ENCODE results near the gene KLHL30.
A peak's percentile ranks its signal among the peaks of the same experiment; 100 is the strongest.

Gene KLHL30

GRCh38 chr2:238132463-238133450 lies 5.7 kb upstream of the KLHL30 start:
- DNase-seq (no peak), ATAC-seq (no peak)

DNA sequence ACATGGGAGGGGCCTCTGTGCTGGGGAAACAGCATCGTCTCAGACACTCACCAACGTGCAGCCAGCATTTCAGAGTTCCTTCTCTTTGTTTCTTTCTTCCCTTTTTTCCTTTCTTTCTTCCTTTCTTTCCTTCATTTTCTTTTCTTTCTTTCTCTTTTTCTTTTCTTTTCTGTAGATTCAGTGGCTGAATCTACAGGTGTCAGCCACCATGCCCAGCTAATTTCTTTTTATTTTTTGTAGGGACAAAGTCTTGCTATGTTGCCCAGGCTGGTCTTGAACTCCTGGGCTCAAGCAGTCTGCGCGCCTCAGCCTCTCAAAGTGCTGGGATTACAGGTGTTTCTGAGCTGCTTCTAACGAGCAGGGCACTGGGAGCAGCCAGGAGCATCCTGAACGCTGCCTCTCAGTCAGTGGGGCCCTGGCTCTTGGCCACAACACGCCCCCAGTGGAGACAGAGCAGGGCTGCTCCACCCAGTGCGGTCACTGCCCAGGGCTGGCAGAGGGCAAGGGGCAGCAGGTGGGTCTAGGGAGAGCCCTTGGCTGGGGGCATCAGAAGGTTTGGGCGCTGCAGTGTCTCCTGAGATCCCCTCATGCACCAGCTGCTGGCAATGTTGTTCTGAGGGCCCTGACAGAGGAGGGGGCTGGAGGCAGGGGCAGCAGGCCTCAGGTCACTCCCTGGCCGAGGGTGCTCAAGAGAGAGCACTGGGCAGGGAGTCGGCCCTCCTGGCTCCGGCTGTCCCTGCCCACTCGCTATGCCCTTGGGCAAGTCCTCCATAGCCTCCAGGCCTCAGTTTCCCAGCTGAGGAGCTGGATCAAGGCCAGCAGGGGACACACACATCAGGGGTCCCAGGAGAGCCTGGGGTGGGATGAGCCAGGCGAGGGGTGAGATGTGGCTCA lies 4.7 kb upstream of the KLHL30 start:
- ATAC-seq (no peak), DNase-seq (no peak)

DNA sequence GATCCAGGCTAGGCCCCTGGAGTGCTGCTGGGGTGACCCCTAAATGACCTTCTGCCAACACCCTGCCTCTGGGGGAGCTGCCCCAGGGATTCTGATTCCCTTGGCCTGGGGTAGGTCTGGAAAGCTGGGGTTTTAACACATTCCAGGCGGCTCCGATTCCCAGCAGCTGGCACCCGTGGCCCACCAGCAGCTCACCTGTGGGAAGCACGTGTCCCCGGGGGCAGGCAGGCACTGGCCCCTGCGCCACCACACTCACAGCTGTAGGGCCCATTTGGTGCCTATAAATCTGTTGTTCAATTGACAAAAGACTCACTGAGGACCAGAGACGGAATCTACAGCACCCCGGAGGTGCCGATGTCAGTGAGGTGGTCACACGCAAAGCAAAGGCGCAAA lies 4.1 kb upstream of the KLHL30 start:
- ATAC-seq = no peak
- DNase-seq = no peak

- no peak for ATAC-seq
- no peak for DNase-seq
These were observed 2.8 kb upstream of the KLHL30 start for GRCh38 chr2:238135601-238136150.

DNA sequence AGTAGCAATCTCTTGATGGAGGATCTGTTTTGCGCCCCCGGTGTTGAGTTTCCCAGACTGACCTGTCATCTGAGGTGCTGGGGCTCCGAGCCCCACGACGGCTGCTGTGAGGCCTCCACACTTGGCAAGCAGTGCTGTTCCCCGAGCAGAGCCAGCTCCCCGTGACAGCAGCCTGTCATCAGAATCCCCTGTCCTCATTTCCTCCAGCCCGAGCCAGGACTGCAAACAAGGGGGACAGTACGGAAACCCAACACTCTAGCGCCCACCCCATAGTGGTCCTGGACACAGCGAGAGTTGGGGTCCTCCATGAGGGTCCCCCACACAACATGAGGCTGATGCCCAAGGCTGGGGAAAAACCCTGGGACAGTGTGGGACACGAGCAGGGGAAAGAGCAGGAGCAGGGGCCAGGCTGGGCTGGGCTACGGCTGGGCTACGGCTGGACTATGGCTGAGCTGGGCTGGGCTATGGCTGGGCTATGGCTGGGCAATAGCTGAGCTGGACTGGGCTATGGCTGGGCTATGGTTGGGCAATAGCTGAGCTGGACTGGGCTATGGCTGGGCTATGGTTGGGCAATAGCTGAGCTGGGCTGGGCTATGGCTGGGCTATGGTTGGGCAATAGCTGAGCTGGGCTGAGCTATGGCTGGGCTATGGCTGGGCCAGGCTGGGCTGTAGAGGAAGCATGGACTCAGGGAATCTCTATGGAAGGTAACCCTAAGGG lies 1.5 kb upstream of the KLHL30 start:
- DNase-seq (no peak), ATAC-seq (no peak)

DNA sequence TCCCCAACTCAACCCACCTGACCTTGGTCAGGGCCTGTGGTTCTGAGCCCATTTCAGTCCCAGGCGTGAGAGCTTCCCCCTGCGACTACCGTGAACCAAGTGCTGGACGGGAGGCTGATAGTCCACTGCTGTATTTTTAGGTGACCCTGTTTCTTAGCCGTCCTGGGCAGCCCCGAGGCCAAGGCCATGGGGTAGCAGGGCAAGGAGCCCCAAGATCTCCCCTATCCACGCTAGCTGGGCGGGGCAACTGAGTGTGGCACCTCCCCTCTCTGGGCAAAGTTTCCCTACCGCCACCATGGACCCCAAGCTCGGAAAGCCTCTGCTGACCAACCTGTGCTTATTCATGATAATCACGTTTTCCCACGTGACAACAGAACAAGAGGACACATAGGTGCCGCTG lies 583 bp upstream of the KLHL30 start:
- DNase-seq (no peak), ATAC-seq (no peak)

DNA sequence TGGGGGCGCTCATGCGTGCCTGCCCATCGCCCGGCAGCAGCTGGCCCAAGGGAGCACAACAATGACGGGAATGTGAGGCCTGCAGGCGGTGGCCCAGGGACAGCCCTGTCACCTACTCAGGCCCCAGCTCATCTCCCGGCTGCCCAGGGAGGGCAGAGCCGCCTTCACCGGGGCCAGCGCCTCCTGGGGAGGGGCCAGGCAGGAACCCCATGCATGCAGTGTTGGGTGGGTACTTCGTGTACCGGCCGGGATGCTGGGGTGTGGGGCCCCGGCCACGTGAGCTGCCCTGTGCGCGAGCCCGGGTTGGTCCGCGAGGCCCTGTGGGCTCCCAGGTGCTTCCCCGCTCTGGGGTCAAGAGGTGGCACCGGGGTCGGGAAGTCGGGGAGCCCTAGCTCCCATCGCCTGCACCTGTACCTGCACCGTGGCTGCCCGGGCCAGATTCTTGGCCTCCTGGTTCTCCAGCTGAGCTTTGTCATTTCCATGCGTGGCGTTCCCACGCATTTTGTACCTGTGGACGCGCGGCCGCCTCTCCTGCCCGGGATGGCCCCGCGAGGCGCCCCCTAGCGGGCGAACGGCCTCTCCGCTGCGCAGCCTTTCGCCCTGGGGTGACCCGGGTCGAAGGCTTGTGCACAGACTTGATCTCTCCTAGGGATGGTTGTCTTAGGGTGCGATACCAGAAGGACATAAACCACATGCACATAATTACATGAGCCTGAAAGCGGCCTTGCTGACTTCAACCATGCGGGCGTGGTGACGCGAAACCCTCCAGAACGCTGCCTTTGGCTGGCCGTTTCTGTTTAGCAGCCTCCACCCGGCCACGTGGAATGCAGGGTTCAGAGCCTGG lies 950 bp downstream of the KLHL30 start:
- ATAC-seq = no peak
- peak; percentile 52 for DNase-seq

DNA sequence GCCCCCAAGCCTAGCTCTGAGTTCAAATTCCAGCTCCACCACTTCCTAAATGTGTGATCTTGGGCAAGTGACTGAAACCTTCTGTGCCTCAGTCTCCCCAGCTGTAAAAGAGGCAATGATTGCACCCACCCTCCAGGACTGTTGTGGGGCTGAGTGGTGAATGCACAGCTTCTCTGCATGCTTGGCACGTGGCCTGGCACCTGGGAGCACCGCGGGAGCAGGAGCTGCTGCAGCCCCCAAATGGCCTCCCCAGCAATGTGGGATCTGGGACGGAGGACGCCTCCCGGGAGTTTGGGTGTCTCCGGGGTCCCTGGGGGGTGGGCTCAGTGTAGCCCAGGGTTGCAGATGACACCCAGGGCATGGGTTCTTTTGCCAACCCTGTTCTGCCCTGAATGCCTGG lies 1.6 kb downstream of the KLHL30 start:
- DNase-seq (no peak), ATAC-seq (no peak)

- DNase-seq = no peak
- ATAC-seq = no peak
These were observed 2.5 kb downstream of the KLHL30 start for GRCh38 chr2:238140721-238141540.

DNA sequence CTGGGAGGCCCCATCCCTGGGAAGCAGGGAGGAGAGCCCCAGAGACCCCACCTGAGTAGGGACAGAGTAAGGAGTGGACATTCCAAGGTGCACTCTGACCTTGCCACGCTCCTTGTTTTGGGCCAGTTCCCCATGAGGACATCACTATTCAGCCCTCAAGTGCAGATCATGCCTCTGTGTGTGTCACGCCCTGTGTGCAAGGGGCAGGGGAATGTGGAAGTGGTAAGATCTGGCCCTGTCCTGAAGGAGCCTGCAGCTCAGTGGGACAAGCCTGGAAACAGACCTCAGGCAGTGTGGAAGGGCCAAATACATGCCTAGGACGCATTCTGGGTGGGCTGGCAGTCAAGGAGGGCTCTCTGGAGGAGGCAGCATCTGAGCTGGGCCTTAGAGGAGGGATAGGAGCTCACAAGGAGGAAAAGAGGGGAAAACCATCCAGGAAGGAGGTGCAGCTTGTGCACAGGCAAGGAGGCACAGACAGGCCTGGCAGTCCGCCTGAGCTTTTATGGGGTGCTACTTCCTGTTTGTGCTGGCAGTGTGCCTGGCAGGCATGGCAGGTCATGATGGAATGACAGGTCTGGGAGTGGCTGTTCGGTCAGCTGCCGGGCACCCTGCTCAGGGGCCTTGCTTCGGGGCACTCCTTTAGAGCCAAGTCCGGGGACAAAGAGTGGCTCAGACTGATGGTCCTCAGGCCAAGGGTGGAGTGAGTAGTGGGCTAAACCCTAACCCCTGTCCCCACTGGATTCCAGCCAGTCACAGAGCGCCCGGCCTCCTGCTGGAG lies 3.3 kb downstream of the KLHL30 start:
- no peak for ATAC-seq
- DNase-seq = no peak

DNA sequence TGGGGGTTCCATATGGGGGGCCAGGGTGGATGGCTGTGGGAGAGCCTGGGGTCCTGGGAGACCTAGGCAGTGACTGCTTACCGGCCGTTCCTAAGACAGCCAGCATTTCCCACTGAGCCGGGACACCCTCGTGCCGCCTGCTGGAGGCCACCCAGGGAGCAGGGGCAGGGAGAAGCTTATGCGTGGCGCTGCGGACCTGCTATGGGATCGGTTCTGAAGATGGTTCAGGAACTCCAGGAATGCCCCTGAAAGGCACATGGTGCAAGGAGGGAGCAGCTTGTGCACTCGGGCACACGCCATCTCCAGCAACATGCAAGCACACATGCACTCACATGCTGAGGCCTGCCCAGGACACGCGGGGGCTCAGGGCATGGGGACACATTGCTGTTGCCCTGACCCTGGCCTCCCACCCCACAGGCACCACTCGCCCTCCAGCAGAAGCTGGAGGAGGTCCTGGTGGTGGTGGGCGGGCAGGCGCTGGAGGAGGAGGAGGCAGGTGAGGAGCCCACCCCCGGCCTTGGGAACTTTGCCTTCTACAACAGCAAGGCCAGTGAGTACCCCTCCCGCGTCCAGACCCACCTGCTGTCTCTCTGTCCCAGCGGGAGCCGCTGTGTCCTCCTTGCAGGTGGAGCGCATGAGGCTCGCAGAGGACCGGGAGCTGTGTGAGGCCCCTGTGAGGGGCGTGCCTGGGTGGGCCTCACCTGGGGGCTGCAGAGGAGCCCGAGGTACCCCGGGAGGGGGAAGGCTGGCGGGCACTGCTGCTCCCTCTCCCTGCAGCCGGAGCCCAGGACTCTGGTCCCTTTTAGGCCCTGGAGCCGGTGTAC lies 4.1 kb downstream of the KLHL30 start:
- DNase-seq (no peak), ATAC-seq (no peak)

DNA sequence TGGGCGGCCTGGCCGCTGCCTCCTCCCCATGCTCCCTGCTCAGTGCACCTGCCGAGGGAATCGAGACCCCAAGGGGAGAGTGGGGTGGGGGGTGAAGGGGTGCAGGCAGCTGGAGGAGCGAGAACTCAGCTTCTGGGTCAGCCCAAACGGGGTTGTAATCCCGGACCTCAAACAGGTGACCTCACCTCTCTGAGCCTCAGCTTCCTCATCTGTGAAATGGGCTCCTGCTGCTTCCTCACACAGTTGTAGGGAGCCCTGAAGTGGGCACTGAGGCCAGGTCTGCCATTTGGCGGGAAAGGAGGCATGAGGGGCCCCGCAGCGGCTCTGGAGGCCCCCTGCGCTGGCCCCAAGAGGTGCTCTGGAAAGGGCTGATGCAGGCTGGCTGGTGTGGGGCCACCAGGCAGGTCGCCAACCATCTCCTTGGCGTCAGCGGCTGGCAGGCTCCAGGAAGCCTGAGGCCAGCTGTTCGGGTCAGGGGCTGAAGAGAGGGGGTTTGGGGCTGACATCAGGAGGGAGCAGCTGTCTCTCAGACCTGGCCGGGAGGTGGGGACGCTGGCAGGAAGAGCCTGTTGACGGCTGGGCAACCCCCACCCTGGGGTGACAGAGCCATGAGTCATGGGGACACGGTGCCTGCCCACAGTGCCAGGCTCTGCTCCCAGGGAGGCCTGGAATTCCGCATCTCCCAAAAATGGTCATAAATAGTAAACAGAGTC lies 4.9 kb downstream of the KLHL30 start:
- no peak for ATAC-seq
- peak; percentile 35 for DNase-seq

DNA sequence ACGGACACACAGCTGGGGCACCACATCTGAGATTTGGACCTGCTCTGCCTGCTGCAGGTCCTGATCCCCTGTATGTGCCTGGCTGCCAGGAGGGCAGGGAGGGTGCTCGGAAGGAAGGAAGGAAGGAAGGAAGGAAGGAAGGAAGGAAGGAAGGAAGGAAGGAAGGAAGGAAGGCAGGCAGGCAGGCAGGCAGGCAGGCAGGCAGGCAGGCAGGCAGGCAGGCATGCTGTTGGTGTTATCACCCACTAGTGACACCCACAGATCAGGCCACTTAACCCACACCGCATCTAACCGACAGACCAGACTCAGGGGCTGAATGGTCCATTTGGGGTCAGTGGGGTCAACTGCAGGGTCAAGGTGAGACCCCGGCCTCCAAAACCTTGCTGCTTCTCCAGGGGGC lies 5.8 kb downstream of the KLHL30 start:
- DNase-seq (no peak), ATAC-seq (no peak)

GRCh38 chr2:238145046-238145445 lies 6.6 kb downstream of the KLHL30 start:
- no peak for DNase-seq
- ATAC-seq = no peak

GRCh38 chr2:238145851-238146250 lies 7.4 kb downstream of the KLHL30 start:
- no peak for ATAC-seq

DNA sequence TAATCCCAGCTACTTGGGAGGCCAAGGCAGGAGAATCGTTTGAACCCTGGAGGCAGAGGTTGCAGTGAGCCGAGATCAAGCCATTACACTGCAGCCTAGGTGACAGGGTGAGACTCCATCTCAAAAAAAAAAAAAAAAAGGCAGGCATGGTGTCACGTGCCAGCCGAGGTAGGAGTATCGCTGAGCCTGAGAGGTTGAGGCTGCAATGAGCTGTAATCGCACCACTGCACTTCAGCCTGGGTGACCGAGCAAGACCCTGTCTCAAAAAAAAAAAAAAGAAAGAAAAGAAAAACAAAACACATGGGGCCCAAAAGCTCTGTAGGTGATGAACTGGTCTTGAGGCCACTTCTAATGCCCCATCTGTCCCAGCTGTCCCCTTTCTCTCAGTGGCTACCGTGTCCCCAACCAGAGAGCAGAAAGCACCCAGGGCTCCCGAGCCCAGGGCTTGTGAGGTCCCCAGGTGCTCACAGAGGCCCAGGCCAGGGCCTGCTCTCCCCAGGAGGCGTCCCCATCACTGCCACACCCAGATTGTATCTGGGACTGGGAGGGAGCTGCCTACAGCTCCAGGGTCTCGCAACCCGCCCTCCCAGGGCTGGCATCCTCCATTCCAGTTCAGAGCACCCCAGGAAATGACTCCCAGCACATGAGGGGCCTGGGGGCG lies 8.5 kb downstream of the KLHL30 start:
- ATAC-seq (no peak), DNase-seq (no peak)

More at GRCh38 chr2:238145851-238146250, 7.4 kb downstream of the KLHL30 start:
- DNase-seq = no peak

DNA sequence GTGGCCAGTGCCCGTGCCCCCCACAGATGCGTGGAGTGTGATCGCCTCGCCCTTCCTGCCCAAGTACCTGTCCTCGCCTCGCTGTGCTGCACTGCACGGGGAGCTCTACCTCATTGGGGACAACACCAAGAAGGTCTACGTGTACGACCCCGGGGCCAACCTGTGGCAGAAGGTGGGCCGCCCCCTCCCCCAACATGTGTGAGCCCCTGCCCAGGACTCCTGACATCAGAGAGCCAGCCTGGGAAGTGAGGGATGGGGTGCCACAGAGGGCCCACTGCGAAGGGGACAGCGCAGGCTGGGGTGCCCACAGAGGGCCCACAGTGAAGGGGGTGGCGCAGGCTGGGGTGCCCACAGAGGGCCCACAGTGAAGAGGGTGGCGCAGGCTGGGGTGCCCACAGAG lies 10.5 kb downstream of the KLHL30 start:
- no peak for DNase-seq
- no peak for ATAC-seq
